K562 (cell line): ENCODE results near the gene TMEM192. TPM values are rescaled to one million over a fixed set of nuclear protein-coding genes. Genes with fewer than 3 reads are reported as not detected.

Experiments used
- ATF1 ChIP-seq, 2 experiments: fragments of 450-650 bp in 1 of 2; IDR thresholded peaks; 2 replicates each; pipeline ENCODE4 v1.6.1; 2016; ENCODE audit warnings: missing compliant biosample characterization in 1 of 2, missing genetic modification characterization in 1 of 2
- C11orf30 ChIP-seq: fragments of 450-650 bp; IDR thresholded peaks from 2 replicates; pipeline ENCODE4 v1.6.1; 2016; ENCODE audit warnings: low read depth, mild to moderate bottlenecking
- FUS ChIP-seq: fragments of 200-400 bp; formaldehyde crosslinking; optimal IDR thresholded peaks from 2 replicates; pipeline ENCODE3; 2017; ENCODE audit warnings: low read depth, low read length
- MEF2D ChIP-seq: conservative IDR thresholded peaks from 2 replicates; pipeline ENCODE4 v1.6.1; 2016; ENCODE audit warnings: low read depth, missing genetic modification characterization, missing compliant biosample characterization
- MXD1 ChIP-seq: fragments of 250-450 bp; sonication (Bioruptor Pico); IDR thresholded peaks from 2 replicates; pipeline ENCODE4 v1.8.0; 2021; ENCODE audit warnings: borderline replicate concordance, mild to moderate bottlenecking, moderate library complexity; ENCODE audit not compliant: poor library complexity, severe bottlenecking
- NCOA1 ChIP-seq: fragments of 450-650 bp; IDR thresholded peaks from 2 replicates; pipeline ENCODE4 v1.6.1; 2016; ENCODE audit warnings: low read depth
- NFE2 ChIP-seq: IDR thresholded peaks from 2 replicates; pipeline ENCODE4 v1.6.1; 2014; ENCODE audit warnings: antibody characterized with exemption, low read depth
- NR2C1 ChIP-seq, 2 experiments: fragments of 450-650 bp; IDR thresholded peaks; 2 replicates each; pipeline ENCODE4 v1.6.1; 2017; ENCODE audit warnings: mild to moderate bottlenecking in 2 of 2, antibody characterized with exemption in 1 of 2, inconsistent platforms in 1 of 2, missing compliant biosample characterization in 1 of 2, missing genetic modification characterization in 1 of 2
- NR2C2 ChIP-seq, 2 experiments: fragments of 200-800 bp in 1 of 2; sonication (Bioruptor generic) in 1 of 2; sonication (generic) in 1 of 2; formaldehyde crosslinking in 1 of 2; IDR thresholded peaks; 2 replicates each; pipeline versions ENCODE4 v1.6.1 to v1.8.0; 2016 to 2022; ENCODE audit warnings: mild to moderate bottlenecking in 1 of 2, missing compliant biosample characterization in 1 of 2, missing genetic modification characterization in 1 of 2, missing genetic modification reagents in 1 of 2
- PPARD ChIP-seq: fragments of 250-450 bp; sonication (Bioruptor Pico); IDR thresholded peaks from 2 replicates; pipeline ENCODE4 v1.8.0; 2022; ENCODE audit warnings: inconsistent platforms, mild to moderate bottlenecking, moderate library complexity
- RBM25 ChIP-seq: fragments of 200-400 bp; formaldehyde crosslinking; IDR thresholded peaks from 2 replicates; pipeline ENCODE4 v1.6.1; 2018; ENCODE audit warnings: low read length, low read depth, moderate library complexity; ENCODE audit not compliant: severe bottlenecking
- SAFB2 ChIP-seq: fragments of 200-400 bp; formaldehyde crosslinking; IDR thresholded peaks from 2 replicates; pipeline ENCODE4 v1.6.1; 2018; ENCODE audit warnings: borderline replicate concordance, low read length, low read depth, moderate library complexity; ENCODE audit not compliant: severe bottlenecking
- SLC30A9 ChIP-seq: fragments of 250-450 bp; sonication (Bioruptor Pico); IDR thresholded peaks from 2 replicates; pipeline ENCODE4 v1.8.0; 2022; ENCODE audit warnings: mild to moderate bottlenecking, moderate library complexity
- SMAD2 ChIP-seq: fragments of 150-350 bp; IDR thresholded peaks from 2 replicates; pipeline ENCODE4 v1.6.1; 2014; ENCODE audit warnings: low read depth, mild to moderate bottlenecking, low read length
- SOX6 ChIP-seq: fragments of 450-650 bp; IDR thresholded peaks from 2 replicates; pipeline ENCODE4 v1.6.1; 2014; ENCODE audit warnings: mild to moderate bottlenecking
- SP2 ChIP-seq: IDR thresholded peaks from 2 replicates; pipeline ENCODE4 v1.6.1; 2011; ENCODE audit warnings: mild to moderate bottlenecking, low read depth, low read length, moderate library complexity; ENCODE audit not compliant: poor library complexity, severe bottlenecking; ENCODE audit errors: extremely low read depth
- SREBF2 ChIP-seq: sonication (generic); formaldehyde crosslinking; IDR thresholded peaks from 2 replicates; pipeline ENCODE4 v1.4.0; 2020; ENCODE audit warnings: mild to moderate bottlenecking, missing genetic modification reagents
- SRSF1 ChIP-seq: fragments of 200-400 bp; formaldehyde crosslinking; IDR thresholded peaks from 2 replicates; pipeline ENCODE4 v1.6.1; 2017; ENCODE audit warnings: mild to moderate bottlenecking, low read depth, low read length, moderate library complexity
- STAT5A ChIP-seq: IDR thresholded peaks from 2 replicates; pipeline ENCODE4 v1.6.1; 2012; ENCODE audit warnings: low read length, inconsistent platforms, borderline replicate concordance
- WHSC1 ChIP-seq: IDR thresholded peaks from one replicate; pipeline ENCODE4 v1.6.1; 2012; ENCODE audit warnings: low read length, control low read depth, inconsistent platforms
- ZFP1 ChIP-seq: fragments of 450-650 bp; formaldehyde crosslinking; IDR thresholded peaks from 2 replicates; pipeline ENCODE4 v1.4.0; 2020; ENCODE audit warnings: mild to moderate bottlenecking, mixed read lengths
- polyA plus RNA-seq, 8 experiments: library from polyadenylated mRNA; depleted of rRNA in 4 of 8; stranded (reverse) in 5 of 8; unstranded in 3 of 8; fragments of >200 nt; fragmentation: Nextera tagmentation in 2 of 8; fragmentation: Illumina TruSeq in 1 of 8; extraction: Ambion mirVana in 2 of 8; extraction: Trizol in 1 of 8; gene quantifications; 2 replicates each; pipeline versions ENCODE4 v1.2.1 to v1.2.3, GENCODE V29; 2011 to 2014; ENCODE audit warnings: inconsistent platforms in 1 of 8, missing spikeins in 1 of 8
- total RNA-seq, 7 experiments: library from RNA; depleted of rRNA in 6 of 7; stranded (reverse); fragments of >200 nt in 6 of 7; fragmentation: Illumina TruSeq in 2 of 7; extraction: Trizol in 2 of 7; gene quantifications; 2 replicates each; pipeline versions ENCODE4 v1.2.1 to v1.2.3, GENCODE V29; 2011 to 2021; ENCODE audit warnings: low replicate concordance in 1 of 7
- TF ChIP-seq, protein P1 (sequence below): fragments of 200-800 bp; sonication (Bioruptor generic); IDR thresholded peaks from 2 replicates; pipeline ENCODE4 v1.6.1; 2016; ENCODE audit warnings: missing genetic modification characterization, missing compliant biosample characterization

Gene TMEM192
- total and polyA plus RNA-seq, 9 of the 15 experiments (the other 6 are each of a cell fraction or from before 2014, with no cell fraction given): 4.4 to 28.5 (median 13.3) TPM

DNA sequence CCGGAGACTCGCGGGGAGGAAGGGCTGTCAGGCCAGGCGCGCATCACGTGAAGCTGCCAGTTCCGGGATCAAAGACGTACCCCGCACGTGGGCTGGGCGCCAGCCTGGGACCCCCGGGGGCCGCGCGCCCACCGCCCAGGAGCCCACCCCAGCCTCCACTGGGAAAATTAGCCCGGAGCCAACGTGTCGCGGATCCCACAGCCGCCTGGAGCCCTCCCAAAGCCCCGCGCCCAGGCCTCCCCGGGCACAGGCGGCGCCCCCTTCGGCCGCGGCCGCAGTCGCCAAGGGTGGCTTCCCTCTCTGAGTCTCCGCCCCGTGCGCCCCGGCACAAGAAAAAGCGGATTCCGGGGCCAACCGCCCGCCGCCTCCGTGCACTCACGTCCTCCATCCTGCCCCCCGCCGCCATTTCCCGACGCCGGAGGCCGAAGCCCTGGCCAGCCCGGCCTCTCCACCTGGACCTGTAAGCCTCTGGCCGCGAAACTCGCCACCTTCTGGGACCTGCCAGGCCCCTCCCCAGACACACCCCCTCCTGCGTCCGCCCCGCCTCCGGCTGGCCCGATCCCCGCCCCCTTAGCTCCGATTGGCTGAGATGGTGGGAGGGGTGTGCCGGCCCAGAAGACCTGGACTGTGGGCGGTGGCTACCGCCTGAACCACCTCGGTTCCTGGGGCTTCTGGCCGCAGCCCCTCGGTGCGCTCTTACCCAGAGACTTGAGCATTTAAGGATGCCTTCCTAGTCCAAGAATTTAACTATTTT lies at the start of gene TMEM192 (continued):
- TF ChIP-seq, protein P1, sequence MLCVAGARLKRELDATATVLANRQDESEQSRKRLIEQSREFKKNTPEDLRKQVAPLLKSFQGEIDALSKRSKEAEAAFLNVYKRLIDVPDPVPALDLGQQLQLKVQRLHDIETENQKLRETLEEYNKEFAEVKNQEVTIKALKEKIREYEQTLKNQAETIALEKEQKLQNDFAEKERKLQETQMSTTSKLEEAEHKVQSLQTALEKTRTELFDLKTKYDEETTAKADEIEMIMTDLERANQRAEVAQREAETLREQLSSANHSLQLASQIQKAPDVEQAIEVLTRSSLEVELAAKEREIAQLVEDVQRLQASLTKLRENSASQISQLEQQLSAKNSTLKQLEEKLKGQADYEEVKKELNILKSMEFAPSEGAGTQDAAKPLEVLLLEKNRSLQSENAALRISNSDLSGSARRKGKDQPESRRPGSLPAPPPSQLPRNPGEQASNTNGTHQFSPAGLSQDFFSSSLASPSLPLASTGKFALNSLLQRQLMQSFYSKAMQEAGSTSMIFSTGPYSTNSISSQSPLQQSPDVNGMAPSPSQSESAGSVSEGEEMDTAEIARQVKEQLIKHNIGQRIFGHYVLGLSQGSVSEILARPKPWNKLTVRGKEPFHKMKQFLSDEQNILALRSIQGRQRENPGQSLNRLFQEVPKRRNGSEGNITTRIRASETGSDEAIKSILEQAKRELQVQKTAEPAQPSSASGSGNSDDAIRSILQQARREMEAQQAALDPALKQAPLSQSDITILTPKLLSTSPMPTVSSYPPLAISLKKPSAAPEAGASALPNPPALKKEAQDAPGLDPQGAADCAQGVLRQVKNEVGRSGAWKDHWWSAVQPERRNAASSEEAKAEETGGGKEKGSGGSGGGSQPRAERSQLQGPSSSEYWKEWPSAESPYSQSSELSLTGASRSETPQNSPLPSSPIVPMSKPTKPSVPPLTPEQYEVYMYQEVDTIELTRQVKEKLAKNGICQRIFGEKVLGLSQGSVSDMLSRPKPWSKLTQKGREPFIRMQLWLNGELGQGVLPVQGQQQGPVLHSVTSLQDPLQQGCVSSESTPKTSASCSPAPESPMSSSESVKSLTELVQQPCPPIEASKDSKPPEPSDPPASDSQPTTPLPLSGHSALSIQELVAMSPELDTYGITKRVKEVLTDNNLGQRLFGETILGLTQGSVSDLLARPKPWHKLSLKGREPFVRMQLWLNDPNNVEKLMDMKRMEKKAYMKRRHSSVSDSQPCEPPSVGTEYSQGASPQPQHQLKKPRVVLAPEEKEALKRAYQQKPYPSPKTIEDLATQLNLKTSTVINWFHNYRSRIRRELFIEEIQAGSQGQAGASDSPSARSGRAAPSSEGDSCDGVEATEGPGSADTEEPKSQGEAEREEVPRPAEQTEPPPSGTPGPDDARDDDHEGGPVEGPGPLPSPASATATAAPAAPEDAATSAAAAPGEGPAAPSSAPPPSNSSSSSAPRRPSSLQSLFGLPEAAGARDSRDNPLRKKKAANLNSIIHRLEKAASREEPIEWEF: no peak
- TF ChIP-seq MEF2D (no peak), FUS (no peak), PPARD (CRISPR knock-in tag) (no peak), SOX6 (no peak), SP2 (no peak), SRSF1 (no peak), ZFP1 (no peak), NR2C1 (IDR thresholded peaks at IDR 0.05) (no peak), NR2C1 (tag; IDR thresholded peaks at IDR 0.05) (no peak), NR2C2 (CRISPR knock-in tag; IDR thresholded peaks at IDR 0.05) (no peak), NR2C2 (tag; IDR thresholded peaks at IDR 0.05) (peak; percentile 48; the same call in 1 of the 2 replicates), NCOA1 (0 out of 2 replicates have a peak, but pooled peaks have one; percentile 22), WHSC1 (no peak), SREBF2 (no peak), ATF1 (CRISPR knock-in tag; IDR thresholded peaks at IDR 0.05) (no peak), ATF1 (tag; IDR thresholded peaks at IDR 0.05) (peak; percentile 58), RBM25 (no peak), SLC30A9 (no peak), SAFB2 (no peak), C11orf30 (peak; percentile 42; the same call in 1 of the 2 replicates), NFE2 (no peak), SMAD2 (no peak), STAT5A (no peak), MXD1 (CRISPR knock-in tag) (peak; percentile 57)
